SK-N-SH treated with all-trans-retinoic acid at 6 μM for 48 hours (cell line): ENCODE measurements around the gene TSHZ2.

Experiments used
- ATAC-seq: fragments of 200-7000 bp; cut with Tn5 transposase; 3 replicates; pipeline ENCODE4 v1.9.1; 2020; ENCODE audit warnings: mild to moderate bottlenecking, moderate library complexity
- ARNTL ChIP-seq: fragments of 450-650 bp; formaldehyde crosslinking; IDR thresholded peaks from 2 replicates; pipeline ENCODE4 v1.5.0; 2020; ENCODE audit warnings: low read depth, mild to moderate bottlenecking, moderate library complexity, borderline replicate concordance
- BACH2 ChIP-seq: fragments of 250-450 bp; sonication (Bioruptor Pico); IDR thresholded peaks from 2 replicates; pipeline ENCODE4 v1.9.0; 2021; ENCODE audit warnings: mild to moderate bottlenecking, borderline replicate concordance
- CREB5 ChIP-seq: fragments of 250-450 bp; sonication (Bioruptor Pico); IDR thresholded peaks from 2 replicates; pipeline ENCODE4 v1.5.1; 2020; ENCODE audit warnings: low read depth, mild to moderate bottlenecking, moderate library complexity
- CSDC2 ChIP-seq: fragments of 250-450 bp; sonication (Bioruptor Pico); IDR thresholded peaks from 2 replicates; pipeline ENCODE4 v1.5.0; 2020; ENCODE audit warnings: mild to moderate bottlenecking, moderate library complexity
- CSRNP3 ChIP-seq: fragments of 250-450 bp; sonication (Bioruptor Pico); IDR thresholded peaks from 2 replicates; pipeline ENCODE4 v1.5.1; 2021; ENCODE audit warnings: mild to moderate bottlenecking, moderate library complexity
- ESRRG ChIP-seq: fragments of 250-450 bp; sonication (Bioruptor Pico); IDR thresholded peaks from 2 replicates; pipeline ENCODE4 v1.6.1; 2021; ENCODE audit warnings: mild to moderate bottlenecking
- GLIS3 ChIP-seq: fragments of 250-450 bp; sonication (Bioruptor Pico); IDR thresholded peaks from 2 replicates; pipeline ENCODE4 v1.5.0; 2020; ENCODE audit warnings: mild to moderate bottlenecking, moderate library complexity
- ISL1 ChIP-seq: fragments of 250-450 bp; sonication (Bioruptor Pico); IDR thresholded peaks from 2 replicates; pipeline ENCODE4 v2.1.2; 2022; ENCODE audit warnings: mild to moderate bottlenecking, moderate library complexity
- OSR1 ChIP-seq: fragments of 250-450 bp; sonication (Bioruptor Pico); IDR thresholded peaks from 2 replicates; pipeline ENCODE4 v1.8.0; 2022; ENCODE audit warnings: moderate library complexity, mild to moderate bottlenecking, inconsistent platforms
- PATZ1 ChIP-seq: fragments of 250-450 bp; sonication (Bioruptor Pico); IDR thresholded peaks from 2 replicates; pipeline ENCODE4 v1.8.0; 2020; ENCODE audit warnings: mild to moderate bottlenecking, moderate library complexity, borderline replicate concordance
- POU6F1 ChIP-seq: fragments of 250-450 bp; sonication (Bioruptor Pico); IDR thresholded peaks from 2 replicates; pipeline ENCODE4 v1.8.0; 2021; ENCODE audit warnings: low read depth, mild to moderate bottlenecking, moderate library complexity, borderline replicate concordance
- PPARA ChIP-seq: fragments of 250-450 bp; sonication (Bioruptor Pico); IDR thresholded peaks from 2 replicates; pipeline ENCODE4 v1.5.0; 2020; ENCODE audit warnings: mild to moderate bottlenecking, borderline replicate concordance
- RARB ChIP-seq: fragments of 250-450 bp; sonication (Bioruptor Pico); IDR thresholded peaks from 2 replicates; pipeline ENCODE4 v1.8.0; 2021; ENCODE audit warnings: mild to moderate bottlenecking, moderate library complexity
- SNAI2 ChIP-seq: fragments of 250-450 bp; sonication (Bioruptor Pico); IDR thresholded peaks from 2 replicates; pipeline ENCODE4 v1.5.0; 2020; ENCODE audit warnings: mild to moderate bottlenecking, moderate library complexity
- TCF4 ChIP-seq: fragments of 250-450 bp; sonication (Bioruptor Pico); IDR thresholded peaks from 2 replicates; pipeline ENCODE4 v1.8.0; 2021; ENCODE audit warnings: mild to moderate bottlenecking, moderate library complexity, borderline replicate concordance
- TOX ChIP-seq: fragments of 250-450 bp; sonication (Bioruptor Pico); IDR thresholded peaks from 2 replicates; pipeline ENCODE4 v1.8.0; 2021; ENCODE audit warnings: mild to moderate bottlenecking, moderate library complexity, borderline replicate concordance
- TSHZ2 ChIP-seq: fragments of 250-450 bp; sonication (Bioruptor Pico); IDR thresholded peaks from 2 replicates; pipeline ENCODE4 v1.5.0; 2020; ENCODE audit warnings: mild to moderate bottlenecking, moderate library complexity
- ZFP3 ChIP-seq: fragments of 250-450 bp; sonication (Bioruptor Pico); IDR thresholded peaks from 2 replicates; pipeline ENCODE4 v1.5.0; 2020; ENCODE audit warnings: mild to moderate bottlenecking, moderate library complexity
- ZFP30 ChIP-seq: fragments of 450-650 bp; formaldehyde crosslinking; IDR thresholded peaks from 2 replicates; pipeline ENCODE4 v1.5.0; 2022; ENCODE audit warnings: mild to moderate bottlenecking, moderate library complexity
- ZNF565 ChIP-seq: fragments of 450-650 bp; formaldehyde crosslinking; conservative IDR thresholded peaks from 2 replicates; pipeline ENCODE4 v1.5.0; 2020; ENCODE audit warnings: low read depth, mild to moderate bottlenecking, moderate library complexity
- ZNF70 ChIP-seq: fragments of 450-650 bp; formaldehyde crosslinking; IDR thresholded peaks from 2 replicates; pipeline ENCODE4 v1.5.0; 2020; ENCODE audit warnings: mild to moderate bottlenecking, moderate library complexity
- ZNF8 ChIP-seq: fragments of 450-650 bp; formaldehyde crosslinking; IDR thresholded peaks from 2 replicates; pipeline ENCODE4 v1.5.0; 2020; ENCODE audit warnings: mild to moderate bottlenecking, moderate library complexity

The TSHZ2 gene

GRCh38 chr20:53385941-53386767 is 414.0 kb downstream of the TSHZ2 start:
- no peak for ATAC-seq
- TF ChIP-seq ISL1 (CRISPR knock-in tag) (no peak), ZFP30 (CRISPR knock-in tag) (no peak), PATZ1 (CRISPR knock-in tag) (no peak), TCF4 (no peak), ARNTL (CRISPR knock-in tag) (no peak), RARB (CRISPR knock-in tag) (no peak), CSDC2 (CRISPR knock-in tag) (no peak), ZNF70 (no peak), CSRNP3 (no peak), ZFP3 (no peak), SNAI2 (CRISPR knock-in tag) (no peak), POU6F1 (CRISPR knock-in tag) (no peak), ZNF8 (CRISPR knock-in tag) (no peak), ESRRG (no peak), TOX (CRISPR knock-in tag) (no peak), TSHZ2 (CRISPR knock-in tag) (no peak), ZNF565 (CRISPR knock-in tag) (no peak), GLIS3 (CRISPR knock-in tag) (no peak), OSR1 (CRISPR knock-in tag) (no peak), PPARA (CRISPR knock-in tag) (no peak)
- TF ChIP-seq, all 23 proteins: peak for 0

GRCh38 chr20:53387983-53388675 is 416.0 kb downstream of the TSHZ2 start:
- no peak for TF ChIP-seq TCF4
- no peak for TF ChIP-seq TOX (CRISPR knock-in tag)
- no peak for TF ChIP-seq CREB5 (CRISPR knock-in tag)
- TF ChIP-seq ZFP3, result no peak
- no peak for TF ChIP-seq ESRRG
- no peak for TF ChIP-seq PATZ1 (CRISPR knock-in tag)
- no peak for TF ChIP-seq GLIS3 (CRISPR knock-in tag)
- TF ChIP-seq PPARA (CRISPR knock-in tag), result no peak
- no peak for TF ChIP-seq ZNF565 (CRISPR knock-in tag)
- TF ChIP-seq BACH2 (CRISPR knock-in tag), result no peak
- TF ChIP-seq CSRNP3, result no peak
- no peak for TF ChIP-seq CSDC2 (CRISPR knock-in tag)
- no peak for TF ChIP-seq ZNF70
- ATAC-seq, result no peak
